ENCODE results near the gene PAQR5.

DNA sequence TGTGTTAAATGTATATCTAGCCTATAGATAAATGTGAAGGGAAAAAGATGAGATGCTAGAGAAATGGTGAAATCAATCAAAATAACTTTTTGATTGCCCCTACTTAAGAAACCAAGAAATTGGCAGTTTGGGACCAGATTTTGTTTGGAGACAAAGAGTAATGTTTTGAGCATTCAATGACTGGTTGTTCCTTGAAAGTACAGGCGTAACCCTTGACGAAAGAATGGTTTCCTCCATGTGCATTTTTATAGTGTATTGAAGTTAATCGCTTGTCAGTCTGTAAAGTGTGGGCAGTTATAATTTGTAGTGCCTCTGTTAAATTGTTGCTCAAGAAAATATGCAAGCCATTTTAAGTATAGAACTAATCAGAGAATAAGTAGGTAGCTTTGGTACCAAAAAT is 116.7 kb downstream of the PAQR5 start:
- TF ChIP-seq CTCF (IDR thresholded peaks at IDR 0.05), result no peak
- TF ChIP-seq POLR2A (IDR thresholded peaks at IDR 0.05), result no peak
